B cell (primary cell): ENCODE measurements around the gene ZNF587. TPM values are rescaled to one million over a fixed set of nuclear protein-coding genes. Genes with fewer than 3 reads are reported as not detected.
"Not testable (repeated sequence)": the region's sequence is repeated elsewhere in the genome, so short reads cannot be mapped to it uniquely, and the experiment has no call there.

ENCODE experiments used
- ATAC-seq: fragments of 200-7000 bp; cut with Tn5 transposase; one replicate; pipeline ENCODE4 v1.10.0; 2021; ENCODE audit warnings: low read depth, mild to moderate bottlenecking, moderate number of reproducible peaks, moderate library complexity
- CTCF ChIA-PET: fragments of 350-600 bp; sonication (Branson Sonifier 250); formaldehyde crosslinking; loops from one replicate; lab custom pipeline; 2021; ENCODE audit warnings: antibody characterized with exemption, inconsistent platforms; lab: Charles Lee
- POLR2A ChIA-PET: fragments of 350-600 bp; sonication (Branson Sonifier 250); formaldehyde crosslinking; loops from one replicate; lab custom pipeline; 2021; ENCODE audit warnings: antibody characterized with exemption; lab: Charles Lee
- DNase-seq: peaks from one replicate; pipeline ENCODE4 v3.0.0; 2013
- H2AFZ ChIP-seq: 2 replicates; pipeline ENCODE4 v1.6.1; 2012; ENCODE audit warnings: mild to moderate bottlenecking, low read depth, low read length; ENCODE audit not compliant: insufficient read depth, poor library complexity, severe bottlenecking
- H3K27ac ChIP-seq, 2 donors: 1 replicate in 1 of 2; 2 replicates in 1 of 2; pipeline ENCODE4 v1.5.1; 2012 to 2013; ENCODE audit warnings: low read length in 2 of 2, mild to moderate bottlenecking in 2 of 2, moderate library complexity in 1 of 2
- H3K27me3 ChIP-seq, 4 experiments: fragments of 200-600 bp in 1 of 4; sonication (generic) in 1 of 4; replicated peaks in 1 of 4; 1 replicate in 2 of 4; 2 replicates in 2 of 4; pipeline versions ENCODE4 v1.6.1 to v1.7.0; 2013 to 2016; ENCODE audit warnings: low read length in 3 of 4, mild to moderate bottlenecking in 2 of 4, mixed read lengths in 1 of 4, moderate library complexity in 1 of 4; ENCODE audit not compliant: insufficient read depth in 4 of 4, control insufficient read depth in 3 of 4; ENCODE audit errors: control extremely low read depth in 1 of 4
- H3K36me3 ChIP-seq, 2 experiments: replicated peaks in 1 of 2; 1 replicate in 1 of 2; 2 replicates in 1 of 2; pipeline versions ENCODE4 v1.6.1 to v1.7.1; 2013; ENCODE audit warnings: low read length in 1 of 2; ENCODE audit not compliant: insufficient read depth in 2 of 2, control insufficient read depth in 1 of 2; ENCODE audit errors: control extremely low read depth in 1 of 2, extremely low read depth in 1 of 2
- H3K4me1 ChIP-seq, 2 donors: fragments of 200-600 bp in 1 of 2; sonication (generic) in 1 of 2; 1 replicate in 1 of 2; 2 replicates in 1 of 2; pipeline versions ENCODE4 v1.5.1 to v1.6.1; 2013 to 2017; ENCODE audit warnings: low read length in 2 of 2; ENCODE audit not compliant: control insufficient read depth in 2 of 2, insufficient read depth in 2 of 2
- H3K4me2 ChIP-seq: replicated peaks from 2 replicates; pipeline ENCODE3; 2012; ENCODE audit warnings: mild to moderate bottlenecking, low read depth, low read length; ENCODE audit not compliant: poor library complexity, severe bottlenecking
- H3K4me3 ChIP-seq, 5 experiments: fragments of 200-600 bp in 1 of 5; sonication (generic) in 1 of 5; 1 replicate in 3 of 5; 2 replicates in 2 of 5; pipeline versions ENCODE4 v1.5.1 to v1.7.0; 2011 to 2016; ENCODE audit warnings: low read length in 4 of 5, mild to moderate bottlenecking in 4 of 5, low read depth in 2 of 5, control low read depth in 1 of 5, moderate library complexity in 1 of 5; ENCODE audit not compliant: insufficient read depth in 1 of 5; ENCODE audit errors: control extremely low read depth in 1 of 5, extremely low read depth in 1 of 5
- H3K79me2 ChIP-seq: fragments of 200-600 bp; sonication (generic); one replicate; pipeline ENCODE4 v1.6.0; 2016; ENCODE audit warnings: low read length; ENCODE audit not compliant: control insufficient read depth, insufficient read depth
- H3K9ac ChIP-seq: fragments of 200-600 bp; sonication (generic); 2 replicates; pipeline ENCODE4 v1.6.1; 2017; ENCODE audit warnings: mild to moderate bottlenecking, low read length, moderate library complexity
- H3K9me3 ChIP-seq, 3 donors: one replicate each; pipeline versions ENCODE4 v1.6.1 to v1.7.1; 2013; ENCODE audit warnings: low read length in 2 of 3; ENCODE audit not compliant: control insufficient read depth in 2 of 3, insufficient read depth in 1 of 3; ENCODE audit errors: control extremely low read depth in 1 of 3
- H4K20me1 ChIP-seq: 2 replicates; pipeline ENCODE4 v1.6.0; 2012; ENCODE audit warnings: mild to moderate bottlenecking, low read length; ENCODE audit not compliant: insufficient read depth, control insufficient read depth, poor library complexity, severe bottlenecking
- H3K27ac Mint-ChIP-seq: one replicate; pipeline ENCODE4 v1.8.0; 2021; ENCODE audit warnings: mixed read lengths
- H3K27me3 Mint-ChIP-seq: one replicate; pipeline ENCODE4 v1.8.0; 2021; ENCODE audit warnings: mixed read lengths
- H3K4me1 Mint-ChIP-seq: one replicate; pipeline ENCODE4 v1.8.0; 2021; ENCODE audit warnings: mixed read lengths
- H3K4me3 Mint-ChIP-seq: one replicate; pipeline ENCODE4 v1.8.0; 2021; ENCODE audit warnings: mixed read lengths
- H3K9me3 Mint-ChIP-seq: one replicate; pipeline ENCODE4 v1.8.0; 2022; ENCODE audit warnings: mixed read lengths; ENCODE audit not compliant: insufficient read depth
- EZH2 ChIP-seq: IDR thresholded peaks from 2 replicates; pipeline ENCODE4 v1.6.1; 2012; ENCODE audit warnings: borderline replicate concordance, low read depth, mild to moderate bottlenecking, moderate library complexity, low read length; ENCODE audit not compliant: insufficient read depth, poor library complexity, severe bottlenecking
- WGBS: methylation state at CpG from one replicate; pipeline ENCODE4 v1.1.5; 2013; ENCODE audit warnings: missing lambda C conversion rate; ENCODE audit not compliant: insufficient coverage; 5-methylcytosine and 5-hydroxymethylcytosine counted together
- intact Hi-C: fragments of 100-400 bp; cut with micrococcal nuclease; formaldehyde crosslinking; loops from one replicate; pipeline ENCODE4 v1.10.0; 2022
- polyA plus RNA-seq: library from polyadenylated mRNA; depleted of rRNA; stranded (reverse); fragments of >200 nt; gene quantifications from 2 replicates; pipeline ENCODE4 v1.2.3, GENCODE V29; 2012
- total RNA-seq, 2 donors: library from RNA; stranded (reverse); fragments of 120-200 nt in 1 of 2; gene quantifications; 1 replicate in 1 of 2; 2 replicates in 1 of 2; pipeline versions ENCODE4 v1.2.3 to v1.2.4, GENCODE V29; 2013 to 2022
- TF ChIP-seq, protein P1 (sequence below): fragments of 200-600 bp; IDR thresholded peaks from one replicate; pipeline ENCODE4 v1.8.0; 2022; ENCODE audit warnings: antibody characterized with exemption, mild to moderate bottlenecking

ZNF587 gene
- total and polyA plus RNA-seq, 2 donors (not counting 1 experiment from before 2014, with no cell fraction given): 16.6 to 72.9 TPM

GRCh38 chr19:57850553-57851017 is 926 bp downstream of the ZNF587 start:
- TF ChIP-seq EZH2: no peak
- TF ChIP-seq, protein P1, sequence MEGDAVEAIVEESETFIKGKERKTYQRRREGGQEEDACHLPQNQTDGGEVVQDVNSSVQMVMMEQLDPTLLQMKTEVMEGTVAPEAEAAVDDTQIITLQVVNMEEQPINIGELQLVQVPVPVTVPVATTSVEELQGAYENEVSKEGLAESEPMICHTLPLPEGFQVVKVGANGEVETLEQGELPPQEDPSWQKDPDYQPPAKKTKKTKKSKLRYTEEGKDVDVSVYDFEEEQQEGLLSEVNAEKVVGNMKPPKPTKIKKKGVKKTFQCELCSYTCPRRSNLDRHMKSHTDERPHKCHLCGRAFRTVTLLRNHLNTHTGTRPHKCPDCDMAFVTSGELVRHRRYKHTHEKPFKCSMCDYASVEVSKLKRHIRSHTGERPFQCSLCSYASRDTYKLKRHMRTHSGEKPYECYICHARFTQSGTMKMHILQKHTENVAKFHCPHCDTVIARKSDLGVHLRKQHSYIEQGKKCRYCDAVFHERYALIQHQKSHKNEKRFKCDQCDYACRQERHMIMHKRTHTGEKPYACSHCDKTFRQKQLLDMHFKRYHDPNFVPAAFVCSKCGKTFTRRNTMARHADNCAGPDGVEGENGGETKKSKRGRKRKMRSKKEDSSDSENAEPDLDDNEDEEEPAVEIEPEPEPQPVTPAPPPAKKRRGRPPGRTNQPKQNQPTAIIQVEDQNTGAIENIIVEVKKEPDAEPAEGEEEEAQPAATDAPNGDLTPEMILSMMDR: no peak
- H2AFZ ChIP-seq: peak overlapping the region; percentile 84
- H3K36me3 ChIP-seq: peaks cover 0 to 9% of the 10 kb centered on the region in 2 experiments

DNA sequence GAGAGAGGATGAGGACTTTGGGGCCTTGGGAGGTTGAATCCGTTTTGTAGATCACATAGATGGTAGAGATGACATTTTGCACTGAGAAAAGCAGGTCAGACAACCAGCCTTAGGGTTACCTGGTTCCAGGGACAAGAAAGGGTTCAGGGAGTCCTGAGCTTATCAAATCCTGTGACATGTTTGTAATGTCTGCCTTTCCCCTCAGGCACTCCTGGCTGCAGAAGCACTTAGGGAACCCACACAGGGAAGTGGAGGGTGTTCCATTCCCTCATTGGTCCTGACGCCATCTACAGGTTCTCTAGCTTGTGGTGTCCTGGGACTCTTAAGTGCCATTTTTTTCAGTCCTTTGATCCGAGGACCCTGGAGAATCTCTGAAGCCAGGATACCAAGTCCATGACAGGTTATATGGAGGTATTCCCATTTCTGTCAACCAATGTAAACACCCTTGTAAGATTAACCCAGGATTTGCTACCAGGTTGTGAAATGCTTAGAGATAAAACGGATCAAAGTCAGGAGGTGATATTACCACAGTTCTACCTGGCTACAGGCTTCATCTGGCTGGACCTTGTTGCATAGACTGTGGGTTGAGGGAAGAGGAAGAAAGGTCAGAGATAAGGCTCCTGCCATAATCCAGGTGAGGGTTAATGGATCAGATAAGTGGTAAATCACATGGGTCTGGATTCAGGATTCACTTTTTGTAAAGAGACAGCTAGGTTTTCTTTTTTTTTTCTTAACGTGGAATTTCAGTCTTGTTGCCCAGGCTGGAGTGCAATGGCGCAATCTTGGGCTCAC is 2.3 kb downstream of the ZNF587 start:
- Histone ChIP-seq H3K79me2 (peaks cover 44% of the 10 kb centered on the region), H3K36me3 (peaks cover 0 to 15% of the 10 kb centered on the region in 2 experiments), H3K4me1 (peaks cover 7 to 16% of the 10 kb centered on the region in 2 donors)
- H3K4me3 ChIP-seq, H3K9ac ChIP-seq, POLR2A ChIA-PET, ATAC-seq, H3K27ac ChIP-seq, H3K27ac Mint-ChIP-seq, H3K9me3 Mint-ChIP-seq, H3K9me3 ChIP-seq, H3K4me3 Mint-ChIP-seq, H3K4me2 ChIP-seq, H3K27me3 Mint-ChIP-seq, H3K27me3 ChIP-seq, DNase-seq, CTCF ChIA-PET, H2AFZ ChIP-seq, H4K20me1 ChIP-seq: not testable (repeated sequence)
- intact Hi-C loops: loop anchor here (5.0 kb wide), 1 partner anchor 35 kb away; the partner anchor contains the start of gene ZNF814
- peaks cover 22% of the 10 kb centered on the region for H3K4me1 Mint-ChIP-seq
- WGBS: 93% methylated on average over 1 of the region's 6 CpGs

More at GRCh38 chr19:57850553-57851017, 926 bp downstream of the ZNF587 start:
- Histone ChIP-seq H3K4me2 (peak overlapping the region; percentile 89), H3K4me1 (peaks cover 7 to 16% of the 10 kb centered on the region in 2 donors), H3K27ac (peak overlapping the region in 1 of 2 donors; percentile 93), H3K27me3 (no peaks in the 10 kb centered on the region), H3K4me3 (peak overlapping the region; percentile 26 to 95 (median 76)), H3K9me3 (peaks cover 0 to 3% (median 0%) of the 10 kb centered on the region in 3 donors), H3K79me2 (peaks cover 44% of the 10 kb centered on the region), H4K20me1 (no peaks in the 10 kb centered on the region), H3K9ac (peak overlapping the region; percentile 97)
- POLR2A ChIA-PET: interaction anchor here (1.0 kb wide), 1 partner anchor 529 kb away, joined by 3 read pairs; no protein-coding TSS in a partner anchor
- WGBS: 53% methylated on average over 8 of the region's 11 CpGs
- H3K27ac Mint-ChIP-seq: peak overlapping the region; percentile 94
- no peaks in the 10 kb centered on the region for H3K9me3 Mint-ChIP-seq
- intact Hi-C loops: loop anchor here (5.0 kb wide), 1 partner anchor 37 kb away; the partner anchor contains the start of gene ZNF814
- H3K27me3 Mint-ChIP-seq: no peaks in the 10 kb centered on the region
- CTCF ChIA-PET: no interaction called here
- no peak for ATAC-seq
- peak; percentile 19 for DNase-seq
- H3K4me1 Mint-ChIP-seq: peaks cover 22% of the 10 kb centered on the region
- peak overlapping the region; percentile 97 for H3K4me3 Mint-ChIP-seq

GRCh38 chr19:57854117-57854516 is 4.5 kb downstream of the ZNF587 start:
- H3K4me3 Mint-ChIP-seq, H3K9ac ChIP-seq, H4K20me1 ChIP-seq, H3K9me3 ChIP-seq, H2AFZ ChIP-seq, DNase-seq, H3K4me3 ChIP-seq, H3K27me3 ChIP-seq, H3K4me2 ChIP-seq, H3K27me3 Mint-ChIP-seq, H3K9me3 Mint-ChIP-seq, ATAC-seq, H3K27ac ChIP-seq: not testable (repeated sequence)
- peak overlapping the region; percentile 20 for H3K27ac Mint-ChIP-seq
- H3K4me1 Mint-ChIP-seq: peaks cover 22% of the 10 kb centered on the region
- Histone ChIP-seq H3K79me2 (peaks cover 44% of the 10 kb centered on the region), H3K36me3 (peaks cover 1 to 22% of the 10 kb centered on the region in 2 experiments), H3K4me1 (peaks cover 7 to 15% of the 10 kb centered on the region in 2 donors)
- CTCF ChIA-PET: interaction anchor here (0.7 kb wide), 1 partner anchor 17 kb away, joined by 3 read pairs; no protein-coding TSS in a partner anchor
- intact Hi-C loops: loop anchor here (5.0 kb wide), 1 partner anchor 33 kb away; the partner anchor contains the start of gene ZNF814
- POLR2A ChIA-PET: interaction anchor here (0.7 kb wide), 1 partner anchor 262 kb away, joined by 4 read pairs; no protein-coding TSS in a partner anchor
- WGBS: 67% methylated on average over 1 of the region's 2 CpGs
